ENCODE data around the gene TAF4B.
A peak's percentile ranks its signal among the peaks of the same experiment; 100 is the strongest.
"Not testable (repeated sequence)": the region's sequence is repeated elsewhere in the genome, so short reads cannot be mapped to it uniquely, and the experiment has no call there.

The TAF4B gene, protein sequence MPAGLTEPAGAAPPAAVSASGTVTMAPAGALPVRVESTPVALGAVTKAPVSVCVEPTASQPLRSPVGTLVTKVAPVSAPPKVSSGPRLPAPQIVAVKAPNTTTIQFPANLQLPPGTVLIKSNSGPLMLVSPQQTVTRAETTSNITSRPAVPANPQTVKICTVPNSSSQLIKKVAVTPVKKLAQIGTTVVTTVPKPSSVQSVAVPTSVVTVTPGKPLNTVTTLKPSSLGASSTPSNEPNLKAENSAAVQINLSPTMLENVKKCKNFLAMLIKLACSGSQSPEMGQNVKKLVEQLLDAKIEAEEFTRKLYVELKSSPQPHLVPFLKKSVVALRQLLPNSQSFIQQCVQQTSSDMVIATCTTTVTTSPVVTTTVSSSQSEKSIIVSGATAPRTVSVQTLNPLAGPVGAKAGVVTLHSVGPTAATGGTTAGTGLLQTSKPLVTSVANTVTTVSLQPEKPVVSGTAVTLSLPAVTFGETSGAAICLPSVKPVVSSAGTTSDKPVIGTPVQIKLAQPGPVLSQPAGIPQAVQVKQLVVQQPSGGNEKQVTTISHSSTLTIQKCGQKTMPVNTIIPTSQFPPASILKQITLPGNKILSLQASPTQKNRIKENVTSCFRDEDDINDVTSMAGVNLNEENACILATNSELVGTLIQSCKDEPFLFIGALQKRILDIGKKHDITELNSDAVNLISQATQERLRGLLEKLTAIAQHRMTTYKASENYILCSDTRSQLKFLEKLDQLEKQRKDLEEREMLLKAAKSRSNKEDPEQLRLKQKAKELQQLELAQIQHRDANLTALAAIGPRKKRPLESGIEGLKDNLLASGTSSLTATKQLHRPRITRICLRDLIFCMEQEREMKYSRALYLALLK

DNA sequence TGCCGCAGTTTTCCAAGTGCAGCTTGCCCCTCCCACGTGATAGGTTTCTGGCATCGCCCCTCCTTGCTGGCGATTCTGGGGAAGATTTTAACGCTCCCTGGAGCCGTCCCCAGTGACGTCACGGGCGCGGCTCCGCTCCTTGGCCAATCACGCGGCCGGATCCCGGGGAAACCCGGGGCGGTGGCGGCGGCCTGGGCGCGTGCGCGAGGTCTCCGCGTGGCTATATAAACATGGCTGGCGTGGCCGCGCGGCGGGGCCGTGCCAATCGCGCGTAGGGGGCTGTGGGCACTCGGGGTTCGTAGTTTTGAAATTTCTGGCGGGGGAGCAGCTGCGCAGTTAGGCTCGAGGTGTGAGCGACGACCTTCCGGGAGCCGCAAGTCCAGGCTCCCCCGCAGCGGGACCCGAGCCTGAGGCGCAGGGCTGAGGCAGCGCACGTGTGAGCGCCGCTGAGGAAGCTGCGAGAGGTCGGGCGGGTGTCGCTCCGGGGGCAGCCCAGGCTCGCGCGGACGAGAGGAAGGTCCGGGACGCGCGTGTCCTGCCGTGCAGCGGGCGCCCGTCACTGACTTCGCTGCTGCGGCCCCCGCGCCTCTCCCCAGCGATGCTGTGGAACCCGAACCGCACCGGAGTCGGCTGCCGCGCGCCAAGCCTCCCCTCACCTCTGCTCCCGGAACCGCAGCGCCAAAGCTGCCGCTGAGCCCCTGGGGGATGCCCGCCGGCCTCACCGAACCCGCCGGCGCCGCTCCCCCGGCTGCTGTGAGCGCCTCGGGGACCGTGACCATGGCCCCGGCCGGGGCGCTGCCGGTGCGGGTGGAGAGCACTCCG, at the start of gene TAF4B:
TAF4B (plus strand) TSS at position 217 of the 822 bp plus-strand sequence; CDS start at position 706, 489 bp downstream.
- DNase-seq = peak; percentile 96

DNA sequence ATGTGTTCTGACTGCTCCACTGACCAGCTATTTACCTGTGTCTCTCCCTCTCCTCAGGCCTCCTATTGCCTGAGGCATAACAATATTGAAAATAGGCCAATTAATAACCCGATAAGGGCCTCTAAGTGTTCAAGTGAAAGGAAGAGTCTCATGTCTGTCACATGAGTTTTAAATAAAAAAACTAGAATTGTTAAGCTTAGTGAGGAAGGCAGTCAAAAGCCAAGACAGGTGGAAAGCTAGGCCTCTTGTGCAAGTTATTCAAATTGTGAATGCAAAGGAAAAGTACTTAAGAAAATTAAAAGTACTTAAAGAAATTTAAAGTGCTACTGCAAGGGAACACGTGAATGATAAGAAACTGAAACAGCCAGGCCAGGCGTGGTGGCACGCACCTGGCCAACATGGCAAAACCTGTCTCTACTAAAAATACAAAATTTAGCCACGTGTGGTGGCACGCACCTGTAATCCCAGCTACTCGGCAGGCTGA, 44.9 kb upstream of the TAF4B start:
- DNase-seq = no peak

DNA sequence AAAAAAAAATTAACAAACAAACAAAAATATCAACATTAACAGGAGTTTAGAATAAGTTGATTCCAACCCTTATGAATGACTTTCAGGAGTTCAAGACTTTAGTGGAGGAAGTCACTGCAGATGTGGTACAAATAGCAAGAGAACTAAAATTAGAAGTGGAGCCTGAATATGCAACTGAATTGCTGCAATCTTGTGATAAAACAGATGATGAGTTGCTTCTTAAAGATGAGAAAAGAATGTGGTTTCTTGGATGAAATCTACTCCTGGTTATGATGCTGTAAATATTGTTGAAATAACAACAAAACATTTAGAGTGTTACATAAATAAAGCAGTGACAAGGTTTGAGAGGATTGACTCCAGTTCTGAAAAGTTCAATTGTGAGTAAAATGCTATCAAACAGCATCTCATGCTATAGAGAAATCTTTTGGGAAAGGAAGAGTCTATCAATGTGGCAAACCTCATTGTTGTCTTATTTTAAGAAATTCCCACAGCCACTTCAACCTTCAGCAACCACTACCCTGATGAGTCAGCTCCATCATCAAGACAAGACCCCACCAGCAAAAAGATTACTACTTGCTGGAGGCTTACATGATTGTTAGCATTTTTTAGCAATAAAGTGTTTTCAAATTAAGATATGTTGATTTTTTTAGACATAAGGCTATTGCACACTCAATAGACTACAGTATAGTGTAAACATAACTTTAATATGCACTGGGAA, 42.7 kb upstream of the TAF4B start:
- DNase-seq = no peak

DNA sequence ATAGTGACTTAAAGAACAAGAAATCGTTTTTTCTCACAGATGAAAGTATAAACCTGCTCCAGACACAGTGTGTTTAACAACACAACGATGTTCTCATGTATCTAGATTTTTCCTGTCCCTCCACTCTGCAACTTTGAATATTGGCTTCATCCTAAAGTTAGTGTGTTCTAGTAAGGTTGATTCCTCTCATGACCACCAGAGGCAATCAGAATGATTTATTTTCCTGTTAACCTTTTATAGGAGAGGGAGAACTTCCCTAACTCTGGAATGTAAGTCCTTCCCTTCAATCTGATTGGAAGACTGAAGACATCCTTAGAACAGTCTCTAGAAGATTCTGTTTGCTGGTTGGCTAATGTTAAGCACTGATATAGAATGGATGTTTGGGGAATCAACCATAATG, 41.0 kb upstream of the TAF4B start:
- no peak for DNase-seq

DNA sequence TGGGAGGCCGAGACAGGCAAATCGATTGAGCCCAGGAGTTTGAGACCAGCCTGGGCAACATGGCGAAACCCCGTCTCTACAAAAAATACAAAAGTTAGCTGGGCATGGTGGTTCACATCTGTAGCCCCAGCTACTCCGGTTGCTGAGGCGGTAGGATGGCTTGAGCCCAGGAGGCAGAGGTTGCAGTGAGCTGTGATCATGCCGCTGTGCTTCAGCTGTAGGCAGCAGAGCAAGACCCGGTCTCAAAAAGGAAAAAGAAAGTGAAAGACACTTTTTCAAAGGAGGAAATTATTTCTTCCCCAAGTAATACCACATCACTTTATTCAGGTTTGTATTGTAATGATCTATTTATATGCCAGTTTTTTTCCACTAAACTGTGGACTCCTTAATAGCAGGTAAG, 35.7 kb upstream of the TAF4B start:
- peak; percentile 41 for DNase-seq

DNA sequence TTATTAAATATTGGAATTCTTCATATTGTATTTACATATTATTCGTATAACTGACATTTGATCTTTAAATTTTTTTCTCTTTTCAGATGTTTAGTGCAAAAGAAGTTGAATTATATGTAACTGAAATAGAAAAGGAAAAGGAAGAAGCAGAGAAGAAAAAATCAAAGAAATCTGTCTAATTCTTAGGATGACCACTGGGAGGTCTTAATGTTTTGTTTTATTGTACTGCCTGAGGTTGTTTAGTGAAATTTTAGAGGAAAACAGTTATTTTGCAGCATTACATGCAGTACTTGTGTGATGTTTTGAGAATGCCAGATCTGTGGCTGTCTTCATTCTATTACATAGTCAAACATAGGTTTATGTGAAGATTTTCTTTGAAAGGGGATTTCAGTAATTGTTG, 34.0 kb upstream of the TAF4B start:
- no peak for DNase-seq

DNA sequence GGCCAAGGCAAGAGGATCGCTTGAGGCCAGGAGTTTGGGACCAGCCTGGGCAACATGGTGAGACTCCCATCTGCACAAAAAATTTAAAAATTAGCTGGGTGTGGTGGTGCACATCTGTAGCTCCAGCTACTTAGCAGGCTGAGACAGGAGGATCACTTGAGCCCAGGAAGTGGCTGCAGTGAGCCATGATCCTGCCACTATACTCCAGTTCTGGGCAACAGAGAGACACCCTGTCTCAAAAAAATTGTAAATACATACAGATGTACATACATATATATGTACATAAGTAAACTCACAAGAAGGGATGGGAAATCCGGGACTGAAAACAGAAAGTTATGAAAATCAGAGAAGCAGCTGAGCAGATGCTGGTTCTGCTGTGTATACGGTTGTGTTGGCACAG, 29.6 kb upstream of the TAF4B start:
- DNase-seq = no peak

DNA sequence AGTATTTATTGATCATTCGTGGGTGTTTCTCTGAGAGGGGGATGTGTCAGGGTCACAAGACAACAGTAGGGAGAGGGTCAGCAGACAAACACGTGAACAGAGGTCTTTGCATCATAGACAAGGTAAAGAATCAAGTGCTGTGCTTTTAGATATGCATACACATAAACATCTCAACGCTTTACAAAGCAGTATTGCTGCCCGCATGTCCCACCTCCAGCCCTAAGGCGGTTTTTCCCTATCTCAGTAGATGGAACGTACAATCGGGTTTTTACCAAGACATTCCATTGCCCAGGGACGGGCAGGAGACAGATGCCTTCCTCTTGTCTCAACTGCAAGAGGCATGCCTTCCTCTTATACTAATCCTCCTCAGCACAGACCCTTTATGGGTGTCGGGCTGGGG, 24.2 kb upstream of the TAF4B start:
- not testable (repeated sequence) for DNase-seq

DNA sequence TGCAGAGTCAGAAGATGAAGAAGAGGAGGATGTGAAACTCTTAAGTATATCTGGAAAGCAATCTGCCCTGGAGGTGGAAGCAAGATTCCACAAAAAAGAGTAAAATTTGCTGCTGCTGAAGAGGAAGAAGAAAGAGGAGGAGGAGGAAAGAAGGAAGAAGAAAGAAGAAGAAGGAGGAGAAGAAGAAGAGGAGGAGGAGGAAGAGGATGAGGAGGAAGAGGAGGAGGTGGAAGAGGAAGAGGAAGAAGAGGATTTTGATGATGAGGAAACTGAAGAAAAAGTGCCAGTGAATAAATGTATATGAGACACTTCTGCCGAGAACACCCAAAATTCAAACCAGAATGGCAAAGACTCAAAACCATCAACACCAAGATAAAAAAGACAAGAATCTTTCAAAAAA, 20.9 kb upstream of the TAF4B start:
- no peak for DNase-seq

DNA sequence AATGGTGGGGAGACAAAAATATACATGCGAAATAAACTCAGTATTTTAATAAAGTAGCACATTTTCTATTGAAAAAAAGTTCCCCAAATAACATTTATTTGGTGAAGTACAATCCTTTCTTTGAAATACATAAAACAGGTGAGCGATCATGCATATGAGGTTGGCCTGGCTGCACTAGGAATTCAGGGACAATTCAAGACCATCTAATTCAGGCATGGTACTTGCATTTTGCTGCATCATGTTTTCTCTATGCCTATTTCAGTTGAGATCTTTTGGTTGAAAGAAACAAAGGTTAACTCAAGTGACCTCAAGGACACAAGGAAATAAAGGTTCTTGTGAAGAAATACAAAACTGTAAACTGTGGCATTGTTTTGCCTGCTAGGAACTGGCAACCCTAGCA, 19.8 kb upstream of the TAF4B start:
- no peak for DNase-seq

DNA sequence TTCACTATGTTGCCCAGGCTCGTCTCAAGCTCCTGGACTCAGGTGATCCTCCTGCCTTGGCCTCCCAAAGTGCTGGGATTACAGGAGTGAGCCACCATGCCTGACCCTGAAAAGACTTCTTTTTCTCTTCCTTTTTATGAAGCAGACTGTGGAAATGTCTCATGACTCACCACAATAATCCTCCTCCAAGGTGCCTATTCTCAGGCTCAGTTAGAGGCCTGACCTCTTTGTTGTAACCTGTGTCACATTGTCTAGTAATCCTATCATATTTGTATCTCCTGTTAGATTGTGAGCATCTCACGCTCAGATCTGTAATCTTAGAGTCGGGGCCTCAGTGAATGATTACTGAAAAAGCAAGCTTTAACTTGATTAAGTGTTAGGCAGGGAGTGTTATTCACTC, 18.3 kb upstream of the TAF4B start:
- no peak for DNase-seq

DNA sequence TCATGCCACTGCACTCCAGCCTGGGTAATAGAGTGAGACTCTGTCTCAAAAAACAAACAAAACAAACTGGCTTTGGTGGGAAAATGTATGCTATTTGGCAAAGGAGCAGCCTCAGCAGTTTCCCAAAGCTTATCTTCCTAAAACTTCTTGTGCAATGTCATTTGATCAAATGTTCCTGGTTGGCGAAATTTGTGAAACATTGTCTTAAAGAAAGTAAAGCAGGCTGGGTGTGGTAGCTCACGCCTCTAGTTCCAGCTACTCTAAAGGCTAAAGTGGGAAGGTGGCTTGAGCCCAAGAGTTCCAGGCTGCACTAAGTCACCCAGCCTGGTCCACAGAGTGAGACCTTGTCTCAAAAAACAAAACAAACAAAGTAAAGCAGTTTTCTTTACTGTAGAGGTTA, 17.3 kb upstream of the TAF4B start:
- DNase-seq = no peak

DNA sequence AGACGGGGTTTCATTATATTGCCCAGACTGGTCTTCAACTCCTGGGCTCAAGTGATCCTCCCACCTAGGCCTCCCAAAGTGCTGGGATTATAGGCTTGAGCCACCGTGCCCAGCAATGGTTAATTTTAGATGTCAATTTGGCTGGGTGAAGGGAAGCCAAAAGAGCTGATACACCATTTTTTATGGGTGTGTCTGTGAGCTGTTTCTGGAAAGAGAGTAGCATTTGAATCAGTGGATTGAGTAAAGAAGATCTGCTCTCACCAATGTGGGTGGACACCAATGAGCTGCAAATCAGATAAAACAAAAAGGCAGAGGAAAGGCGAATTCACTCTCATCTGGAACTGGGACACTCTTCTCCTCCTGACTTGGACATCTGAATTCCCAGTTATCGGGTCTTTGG, 16.1 kb upstream of the TAF4B start:
- no peak for DNase-seq

DNA sequence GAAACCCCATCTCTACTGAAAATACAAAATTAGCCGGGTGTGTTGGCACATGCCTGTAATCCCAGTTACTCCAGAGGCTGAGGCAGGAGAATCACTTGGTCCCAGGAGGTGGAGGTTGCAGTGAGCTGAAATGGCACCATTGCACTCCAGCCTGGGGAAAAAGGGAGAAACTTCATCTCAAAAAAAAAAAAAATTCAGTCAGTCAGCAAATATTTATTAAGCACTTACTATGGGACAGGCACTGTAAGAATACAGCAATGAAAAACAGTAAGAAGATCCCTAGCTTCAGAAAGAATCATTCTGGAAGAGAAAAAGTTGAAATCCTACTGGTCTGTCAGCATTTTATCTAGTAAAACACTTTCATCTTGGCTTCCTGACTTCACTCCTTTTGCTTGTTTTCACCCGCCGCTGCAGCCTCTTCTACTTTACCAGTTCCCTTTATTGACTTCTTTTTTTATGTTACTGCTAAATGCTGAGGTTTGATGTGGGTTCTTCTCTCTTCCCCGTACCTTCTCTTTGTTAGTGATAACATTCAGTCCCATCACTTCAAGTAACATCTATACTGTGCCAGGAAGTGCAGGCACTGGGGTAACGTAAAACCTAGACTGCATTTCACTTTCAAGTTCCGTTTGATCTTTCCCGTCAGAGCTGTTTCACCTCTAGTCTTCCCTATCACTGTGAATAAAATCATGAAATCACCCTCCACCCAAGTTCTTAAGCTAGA, 10.8 kb upstream of the TAF4B start:
- peak; percentile 25 for DNase-seq

DNA sequence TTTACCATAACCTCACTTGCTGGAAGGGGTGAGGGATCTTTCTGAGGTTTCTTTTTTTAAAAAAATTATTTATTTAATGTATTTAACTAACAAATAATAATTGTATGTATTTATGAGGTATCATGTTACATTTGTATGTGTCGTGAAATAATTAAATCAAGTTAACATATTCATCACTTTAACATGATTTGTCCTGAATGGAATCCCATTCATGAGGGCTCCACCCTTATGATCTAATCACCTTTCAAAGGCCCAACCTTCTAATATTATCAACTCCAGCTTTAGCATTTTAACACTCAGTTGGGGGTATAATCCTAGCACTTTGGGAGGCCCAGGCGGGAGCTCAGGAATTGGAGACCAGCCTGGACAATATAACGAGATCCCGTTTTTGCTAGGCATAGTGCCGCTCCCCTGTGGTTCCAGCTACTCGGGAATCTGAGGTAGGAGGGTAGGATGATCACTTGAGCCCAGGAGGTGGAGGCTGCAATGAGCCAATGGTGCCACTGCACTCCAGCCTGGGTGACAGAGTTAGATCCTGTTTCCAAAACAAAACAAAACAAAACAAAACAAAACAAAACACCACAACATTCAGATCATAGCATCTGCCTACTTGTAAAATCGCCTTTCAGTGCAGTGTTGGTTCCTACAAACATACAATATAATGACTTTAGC, 1.1 kb upstream of the TAF4B start:
- DNase-seq = no peak

DNA sequence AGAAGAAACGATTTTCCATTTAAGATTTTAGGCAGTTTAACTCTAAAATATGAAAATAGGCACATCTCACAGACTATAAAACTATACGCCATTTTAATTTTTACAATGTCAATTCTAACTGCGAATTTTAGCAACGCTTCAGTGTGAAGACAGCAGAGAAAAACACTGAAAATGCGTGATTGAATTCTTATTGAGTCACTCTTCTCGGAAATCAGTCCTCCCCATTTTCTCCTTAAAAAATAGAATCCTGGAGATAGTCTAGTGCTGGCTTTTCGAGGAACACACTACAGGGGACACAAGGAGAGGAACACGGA, 373 bp upstream of the TAF4B start:
- no peak for DNase-seq

DNA sequence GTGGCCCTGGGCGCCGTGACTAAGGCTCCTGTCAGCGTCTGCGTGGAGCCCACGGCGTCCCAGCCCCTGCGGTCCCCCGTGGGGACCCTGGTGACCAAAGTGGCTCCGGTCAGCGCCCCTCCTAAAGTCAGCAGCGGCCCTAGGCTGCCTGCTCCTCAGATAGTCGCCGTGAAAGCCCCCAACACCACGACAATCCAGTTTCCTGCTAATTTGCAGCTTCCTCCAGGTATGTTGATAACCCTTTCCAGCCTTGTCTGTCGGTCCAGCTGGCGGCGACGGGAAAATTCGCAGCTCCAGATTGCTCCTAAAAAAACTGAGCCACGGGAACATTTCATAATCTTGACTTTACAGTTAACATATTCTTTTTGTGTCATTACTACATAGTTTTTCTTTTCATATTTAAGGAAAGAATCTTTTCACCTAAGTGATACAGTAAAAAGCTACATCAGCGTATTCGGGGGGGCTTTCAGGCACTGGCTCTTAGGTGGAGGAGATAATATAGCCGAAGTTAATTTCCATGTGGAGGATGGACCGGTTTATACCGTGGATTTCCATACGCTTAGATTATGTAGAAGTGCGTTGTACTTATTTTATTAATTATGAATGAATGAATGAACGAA, 916 bp downstream of the TAF4B start:
- DNase-seq = no peak

DNA sequence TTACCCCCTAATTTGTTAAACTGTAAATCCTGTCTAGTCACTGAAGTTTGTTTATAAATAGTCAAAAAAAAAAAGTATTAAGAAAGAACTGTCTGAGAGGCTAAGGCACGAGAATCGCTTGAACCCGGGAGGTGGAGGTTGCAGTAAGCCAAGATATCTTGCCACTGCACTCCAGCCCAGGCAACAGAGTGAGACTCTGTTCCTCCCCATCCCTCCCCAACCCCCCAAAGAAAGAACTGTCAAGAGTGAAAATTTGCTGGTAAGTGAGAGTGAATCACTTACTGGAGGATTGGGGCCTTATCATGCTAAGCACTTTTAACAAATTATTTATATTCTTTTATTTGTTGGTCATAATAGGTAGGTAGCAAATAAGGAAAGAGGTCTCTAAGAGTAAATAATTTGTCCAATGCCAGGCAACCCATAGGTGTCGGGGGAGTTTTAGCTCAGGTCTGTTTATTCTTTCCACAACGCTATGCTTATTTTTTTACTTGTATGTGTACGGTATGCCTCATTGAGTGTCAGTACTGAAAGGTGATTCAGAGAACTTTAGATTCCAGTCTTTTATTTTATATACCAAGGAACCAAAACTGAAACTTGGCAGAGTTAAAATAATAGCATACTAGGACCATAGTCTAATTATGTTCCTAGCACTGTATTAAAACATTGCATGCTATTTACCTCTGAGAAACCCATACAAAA, 2.5 kb downstream of the TAF4B start:
- DNase-seq = no peak

DNA sequence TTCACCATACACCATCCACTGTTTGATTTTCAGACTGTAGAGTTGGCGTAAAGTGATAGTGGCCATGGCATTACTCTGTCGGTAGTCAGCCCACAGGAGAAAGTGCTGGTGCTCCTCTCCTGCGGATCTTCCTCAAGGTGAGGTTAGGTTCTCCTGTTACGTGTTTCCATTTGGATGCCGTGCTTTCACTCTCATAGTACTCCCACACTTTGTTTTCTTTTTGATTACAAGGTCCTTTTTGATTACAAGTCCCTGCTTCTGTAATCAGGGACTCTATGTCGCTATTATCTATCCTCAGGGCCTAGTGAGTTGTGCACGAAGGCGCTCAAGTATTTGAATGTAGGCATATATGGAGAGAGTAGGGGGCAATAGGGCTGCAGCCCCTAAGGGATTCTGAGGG, 4.3 kb downstream of the TAF4B start:
- no peak for DNase-seq

DNA sequence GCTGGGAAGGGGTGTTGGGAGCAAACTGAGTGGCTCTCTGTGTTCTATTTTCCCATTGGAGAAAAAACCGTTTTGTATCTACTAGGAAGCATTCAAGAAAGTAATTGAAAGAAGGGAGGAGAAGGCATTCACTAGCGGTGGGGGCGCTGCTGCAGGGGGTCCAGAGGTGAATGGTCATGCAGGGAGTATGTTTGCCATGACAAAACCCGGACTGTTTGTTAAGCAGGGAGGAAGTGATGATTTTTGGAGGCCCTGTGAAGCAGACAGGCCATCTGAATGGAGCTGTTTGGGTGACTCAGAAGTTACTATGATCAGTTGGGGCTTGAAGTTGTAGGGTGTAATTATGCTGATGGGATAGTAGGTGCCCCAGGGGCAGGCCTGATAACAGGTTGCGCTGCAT, 7.0 kb downstream of the TAF4B start:
- DNase-seq = no peak
